K562 (cell line): ENCODE results near the gene EPHB3. TPM values are rescaled to one million over a fixed set of nuclear protein-coding genes. Genes with fewer than 3 reads are reported as not detected.

Experiments used
- BCOR ChIP-seq: fragments of 450-650 bp; IDR thresholded peaks from 2 replicates; pipeline ENCODE4 v1.6.1; 2016
- CHD4 ChIP-seq: fragments of 200-600 bp; sonication (generic); IDR thresholded peaks from 3 replicates; pipeline ENCODE4 v1.6.1; 2012; ENCODE audit warnings: low read depth, mild to moderate bottlenecking, mixed read lengths, low read length, inconsistent platforms; ENCODE audit not compliant: insufficient read depth, insufficient replicate concordance, poor library complexity, severe bottlenecking
- HDGF ChIP-seq: fragments of 450-650 bp; IDR thresholded peaks from 2 replicates; pipeline ENCODE4 v1.6.1; 2016
- HOMEZ ChIP-seq: fragments of 250-450 bp; sonication (Bioruptor Pico); IDR thresholded peaks from 2 replicates; pipeline ENCODE4 v1.4.0; 2020; ENCODE audit warnings: mild to moderate bottlenecking, moderate library complexity
- MCM7 ChIP-seq, 2 experiments: fragments of 450-650 bp; IDR thresholded peaks; 2 replicates each; pipeline ENCODE4 v1.6.1; 2016 to 2018
- PCBP1 ChIP-seq: fragments of 200-400 bp; formaldehyde crosslinking; IDR thresholded peaks from 2 replicates; pipeline ENCODE4 v1.6.1; 2018; ENCODE audit warnings: mild to moderate bottlenecking, low read depth, low read length; ENCODE audit not compliant: poor library complexity, severe bottlenecking
- PTBP1 ChIP-seq: fragments of 200-400 bp; formaldehyde crosslinking; IDR thresholded peaks from 2 replicates; pipeline ENCODE4 v1.6.1; 2017; ENCODE audit warnings: low read depth, low read length
- THAP7 ChIP-seq: fragments of 250-450 bp; sonication (Bioruptor Pico); IDR thresholded peaks from 2 replicates; pipeline ENCODE4 v1.5.0; 2021
- ZSCAN29 ChIP-seq: fragments of 450-650 bp; IDR thresholded peaks from 2 replicates; pipeline ENCODE4 v1.6.1; 2017
- polyA plus RNA-seq, 8 experiments: library from polyadenylated mRNA; depleted of rRNA in 4 of 8; stranded (reverse) in 5 of 8; unstranded in 3 of 8; fragments of >200 nt; fragmentation: Nextera tagmentation in 2 of 8; fragmentation: Illumina TruSeq in 1 of 8; extraction: Ambion mirVana in 2 of 8; extraction: Trizol in 1 of 8; gene quantifications; 2 replicates each; pipeline versions ENCODE4 v1.2.1 to v1.2.3, GENCODE V29; 2011 to 2014; ENCODE audit warnings: inconsistent platforms in 1 of 8, missing spikeins in 1 of 8
- total RNA-seq, 7 experiments: library from RNA; depleted of rRNA in 6 of 7; stranded (reverse); fragments of >200 nt in 6 of 7; fragmentation: Illumina TruSeq in 2 of 7; extraction: Trizol in 2 of 7; gene quantifications; 2 replicates each; pipeline versions ENCODE4 v1.2.1 to v1.2.3, GENCODE V29; 2011 to 2021; ENCODE audit warnings: low replicate concordance in 1 of 7

EPHB3 gene
- total and polyA plus RNA-seq, 9 of the 15 experiments (the other 6 are each of a cell fraction or from before 2014, with no cell fraction given): not detected

- TF ChIP-seq CHD4: peak; percentile 54
- TF ChIP-seq THAP7 (CRISPR knock-in tag): no peak
- TF ChIP-seq HOMEZ: no peak
- TF ChIP-seq ZSCAN29: no peak
- no peak for TF ChIP-seq PTBP1
- TF ChIP-seq PCBP1: no peak
- peak; percentile 88 for TF ChIP-seq BCOR
- TF ChIP-seq MCM7 (IDR thresholded peaks at IDR 0.05): no peak
- TF ChIP-seq HDGF: no peak
Measured at GRCh38 chr3:184571750-184572377, 10.3 kb downstream of the EPHB3 start (continued).
